ENCODE data around the gene EMID1.

- TF ChIP-seq CTCF (IDR thresholded peaks at IDR 0.05 in 8 of 11, conservative IDR thresholded peaks at IDR 0.05 in 3 of 11) (no peak), POLR2A (IDR thresholded peaks at IDR 0.05) (no peak), POLR2AphosphoS5 (IDR thresholded peaks at IDR 0.05) (no peak)
These were observed 17.9 kb upstream of the EMID1 start for GRCh38 chr22:29187831-29188230.

Measured in spleen (tissue), 7 donors.